Hepatocyte (in vitro differentiated cells): ENCODE measurements around the gene CARD11. TPM values are rescaled to one million over a fixed set of nuclear protein-coding genes. Genes with fewer than 3 reads are reported as not detected.

ENCODE experiments used
- DNase-seq: peaks from one replicate; pipeline ENCODE4 v3.0.0-alpha.2; 2016; ENCODE audit warnings: low spot score
- H2AFZ ChIP-seq: fragments of 200-600 bp; sonication (generic); 2 replicates; pipeline ENCODE4 v1.6.0; 2016; ENCODE audit warnings: antibody characterized with exemption, mild to moderate bottlenecking
- H3K27ac ChIP-seq: fragments of 200-600 bp; sonication (generic); 2 replicates; pipeline ENCODE4 v1.5.1; 2016; ENCODE audit warnings: mild to moderate bottlenecking
- H3K27me3 ChIP-seq: fragments of 200-600 bp; sonication (generic); 2 replicates; pipeline ENCODE4 v1.6.1; 2016
- H3K36me3 ChIP-seq: fragments of 200-600 bp; sonication (generic); replicated peaks from 2 replicates; pipeline ENCODE4 v1.5.1; 2016; ENCODE audit warnings: low read depth; ENCODE audit not compliant: insufficient read depth
- H3K4me1 ChIP-seq: fragments of 200-600 bp; sonication (generic); 2 replicates; pipeline ENCODE4 v1.5.1; 2016; ENCODE audit warnings: mild to moderate bottlenecking, moderate library complexity; ENCODE audit not compliant: insufficient read depth
- H3K4me2 ChIP-seq: fragments of 200-600 bp; sonication (generic); 2 replicates; pipeline ENCODE4 v1.6.0; 2016
- H3K4me3 ChIP-seq: fragments of 200-600 bp; sonication (generic); 2 replicates; pipeline ENCODE4 v1.5.1; 2016; ENCODE audit warnings: mild to moderate bottlenecking
- H3K79me2 ChIP-seq: fragments of 200-600 bp; sonication (generic); 2 replicates; pipeline ENCODE4 v1.6.0; 2017; ENCODE audit warnings: mild to moderate bottlenecking
- H3K9me2 ChIP-seq: fragments of 200-600 bp; sonication (generic); replicated peaks from 2 replicates; pipeline ENCODE4 v1.6.0; 2017; ENCODE audit warnings: mild to moderate bottlenecking; ENCODE audit not compliant: insufficient read depth
- H3K9me3 ChIP-seq: fragments of 200-600 bp; sonication (generic); 2 replicates; pipeline ENCODE4 v1.5.1; 2016; ENCODE audit warnings: low read depth, mild to moderate bottlenecking
- H4K20me1 ChIP-seq: fragments of 200-600 bp; sonication (generic); 2 replicates; pipeline ENCODE4 v1.6.0; 2016; ENCODE audit warnings: mild to moderate bottlenecking; ENCODE audit not compliant: insufficient read depth, poor library complexity, severe bottlenecking
- CTCF ChIP-seq: fragments of 200-600 bp; sonication (generic); IDR thresholded peaks from 2 replicates; pipeline ENCODE4 v1.5.1; 2016; ENCODE audit warnings: antibody characterized with exemption, mild to moderate bottlenecking; ENCODE audit not compliant: poor library complexity
- EZH2 ChIP-seq: fragments of 200-600 bp; sonication (generic); IDR thresholded peaks from 2 replicates; pipeline ENCODE4 v1.6.1; 2016; ENCODE audit warnings: antibody characterized with exemption, mild to moderate bottlenecking, borderline replicate concordance
- EZH2phosphoT487 ChIP-seq: fragments of 200-600 bp; sonication (generic); IDR thresholded peaks from one replicate; pipeline ENCODE4 v1.6.1; 2018; ENCODE audit warnings: antibody characterized with exemption, mild to moderate bottlenecking, low read depth, moderate library complexity; ENCODE audit not compliant: unreplicated experiment, severe bottlenecking
- WGBS: methylation state at CpG from one replicate; pipeline ENCODE4 v1.1.6; 2016; ENCODE audit warnings: low lambda C conversion rate; ENCODE audit errors: missing lambda C conversion rate; 5-methylcytosine and 5-hydroxymethylcytosine counted together
- polyA plus RNA-seq: library from polyadenylated mRNA; unstranded; fragments of >200 nt; fragmentation: Nextera tagmentation; extraction: Ambion mirVana; gene quantifications from 2 replicates; pipeline ENCODE4 v1.2.1, GENCODE V29; 2016
- total RNA-seq: library from RNA; depleted of rRNA; stranded (reverse); fragments of >200 nt; gene quantifications from 2 replicates; pipeline ENCODE4 v1.2.3, GENCODE V29; 2014

The CARD11 gene
- total and polyA plus RNA-seq, 2 experiments from 2014 or later: 9.6 to 10.9 TPM

DNA sequence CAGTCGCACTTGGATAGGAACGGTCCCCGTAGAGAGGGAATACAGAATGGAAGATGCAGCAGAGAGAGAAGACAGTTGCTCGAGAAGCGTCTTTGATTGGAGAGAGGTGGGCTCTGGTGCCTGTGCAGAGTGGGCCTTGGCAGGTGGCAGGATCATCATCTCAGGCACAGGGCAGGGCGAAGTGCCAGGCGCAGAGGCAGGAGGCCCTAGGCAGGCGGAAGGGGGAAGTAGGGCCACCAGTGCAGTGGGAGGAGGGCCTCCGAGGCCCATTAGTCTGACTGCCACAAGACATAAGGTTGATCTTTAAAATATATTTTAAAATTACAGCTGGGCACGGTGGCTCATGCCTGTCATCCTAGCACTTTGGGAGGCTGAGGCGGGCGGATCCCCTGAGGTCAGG, 10.1 kb downstream of the CARD11 start:
- H3K36me3 ChIP-seq: no peaks in the 10 kb centered on the region
- TF ChIP-seq EZH2 (no peak), CTCF (no peak), EZH2phosphoT487 (no peak)
- no peak for DNase-seq
- no peaks in the 10 kb centered on the region for H3K9me2 ChIP-seq
- H4K20me1 ChIP-seq: no peaks in the 10 kb centered on the region
- no peak overlapping the region for H2AFZ ChIP-seq
- no peaks in the 10 kb centered on the region for H3K27me3 ChIP-seq
- H3K4me2 ChIP-seq: no peak overlapping the region
- 89% methylated on average over 12 of the region's 12 CpGs for WGBS
- H3K27ac ChIP-seq: no peak overlapping the region
- no peaks in the 10 kb centered on the region for H3K4me1 ChIP-seq
- no peaks in the 10 kb centered on the region for H3K79me2 ChIP-seq
- H3K4me3 ChIP-seq: no peak overlapping the region
- H3K9me3 ChIP-seq: no peaks in the 10 kb centered on the region

DNA sequence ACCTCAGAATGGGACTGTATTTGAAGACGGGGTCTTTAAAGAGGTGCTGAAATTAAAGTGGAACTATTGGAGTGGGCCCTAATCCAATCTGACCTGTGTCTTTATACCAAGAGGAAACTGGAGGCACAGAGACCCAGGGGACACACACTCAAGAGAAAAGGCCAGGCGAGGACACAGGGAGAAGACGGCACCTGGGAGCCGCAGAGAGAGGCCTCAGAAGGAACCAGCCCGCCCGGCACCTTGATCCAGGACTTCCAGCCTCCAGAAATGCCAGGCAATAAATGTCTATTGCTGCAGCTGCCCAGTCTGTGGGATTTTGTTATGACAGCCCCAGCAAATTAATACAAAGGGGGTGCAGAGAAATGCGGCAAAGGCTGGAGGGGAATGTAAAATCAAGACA, 10.5 kb downstream of the CARD11 start:
- no peaks in the 10 kb centered on the region for H3K9me3 ChIP-seq
- no peak overlapping the region for H3K27ac ChIP-seq
- DNase-seq: no peak
- no peak overlapping the region for H3K4me3 ChIP-seq
- no peak overlapping the region for H2AFZ ChIP-seq
- 69% methylated on average over 7 of the region's 7 CpGs for WGBS
- H4K20me1 ChIP-seq: no peaks in the 10 kb centered on the region
- no peaks in the 10 kb centered on the region for H3K9me2 ChIP-seq
- no peaks in the 10 kb centered on the region for H3K36me3 ChIP-seq
- no peak overlapping the region for H3K4me2 ChIP-seq
- H3K79me2 ChIP-seq: no peaks in the 10 kb centered on the region
- no peak for TF ChIP-seq EZH2
- TF ChIP-seq EZH2phosphoT487: no peak
- TF ChIP-seq CTCF: no peak
- no peaks in the 10 kb centered on the region for H3K27me3 ChIP-seq
- peaks cover 1% of the 10 kb centered on the region for H3K4me1 ChIP-seq

DNA sequence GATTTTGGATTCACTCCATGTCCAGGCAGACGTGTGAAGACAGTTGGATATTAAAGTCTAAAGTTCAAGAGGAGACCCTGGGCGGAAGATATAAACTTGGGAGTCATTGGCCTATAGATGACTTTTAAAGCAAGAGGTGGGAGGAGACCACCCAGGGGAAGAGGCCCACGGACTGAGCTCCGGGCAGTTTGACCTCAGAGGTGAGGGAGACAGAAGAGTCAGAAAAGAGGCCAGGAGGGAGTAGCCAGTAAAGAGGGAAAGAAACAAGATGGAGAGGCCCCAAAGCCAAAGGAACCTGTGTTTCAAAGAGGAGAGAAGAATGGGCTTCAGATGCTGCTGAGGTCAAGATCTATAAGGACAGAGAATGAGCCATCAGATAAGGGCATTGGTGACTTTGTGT, 11.4 kb downstream of the CARD11 start:
- 84% methylated on average over 4 of the region's 4 CpGs for WGBS
- H3K4me2 ChIP-seq: no peak overlapping the region

More for the DNA sequence above, 11.4 kb downstream of the CARD11 start:
- no peak for DNase-seq
- Histone ChIP-seq H3K9me3 (no peaks in the 10 kb centered on the region), H3K36me3 (no peaks in the 10 kb centered on the region), H3K27ac (no peak overlapping the region), H4K20me1 (no peaks in the 10 kb centered on the region), H3K9me2 (no peaks in the 10 kb centered on the region), H3K4me3 (no peak overlapping the region), H3K27me3 (no peaks in the 10 kb centered on the region), H3K4me1 (peaks cover 9% of the 10 kb centered on the region), H2AFZ (no peak overlapping the region), H3K79me2 (no peaks in the 10 kb centered on the region)
- TF ChIP-seq CTCF (no peak), EZH2 (no peak), EZH2phosphoT487 (no peak)
